SK-N-SH (cell line): Measurements from ENCODE around the gene ZDHHC11. TPM values are rescaled to one million over a fixed set of nuclear protein-coding genes. Genes with fewer than 3 reads are reported as not detected.
"Not testable (repeated sequence)": the region's sequence is repeated elsewhere in the genome, so short reads cannot be mapped to it uniquely, and the experiment has no call there.

Source experiments
- CTCF ChIA-PET: fragments of 300-600, 350-600 bp; formaldehyde crosslinking; extraction: SDS; loops from one replicate; lab custom pipeline; 2021; lab: Yijun Ruan, JAX
- POLR2A ChIA-PET: fragments of 350-600 bp; sonication (Branson Sonifier 250); formaldehyde crosslinking; extraction: SDS; loops from one replicate; lab custom pipeline; 2020; ENCODE audit warnings: antibody characterized with exemption, inconsistent platforms; lab: Yijun Ruan, JAX
- DNase-seq: peaks from one replicate; pipeline ENCODE4 v3.0.0; 2012
- H2AFZ ChIP-seq: fragments of 200-600 bp; sonication (generic); 2 replicates; pipeline ENCODE4 v1.8.1; 2016; ENCODE audit warnings: antibody characterized with exemption, mild to moderate bottlenecking, low read depth
- H3F3A ChIP-seq: fragments of 200-600 bp; sonication (generic); replicated peaks from 2 replicates; pipeline ENCODE3; 2016; ENCODE audit warnings: antibody characterized with exemption, mild to moderate bottlenecking; ENCODE audit not compliant: insufficient read depth
- H3K27ac ChIP-seq, 2 experiments: fragments of 200-500 bp in 1 of 2; fragments of 200-600 bp in 1 of 2; sonication (Bioruptor generic) in 1 of 2; sonication (generic), shearing (Covaris generic) in 1 of 2; 2 replicates each; pipeline versions ENCODE4 v1.5.1 to v1.6.1; 2014 to 2016; ENCODE audit warnings: low read depth in 2 of 2, inconsistent platforms in 1 of 2, low read length in 1 of 2, mild to moderate bottlenecking in 1 of 2, mixed read lengths in 1 of 2
- H3K27me3 ChIP-seq: fragments of 200-600 bp; sonication (generic), shearing (Covaris generic); 2 replicates; pipeline ENCODE4 v1.6.1; 2016; ENCODE audit warnings: mixed run types; ENCODE audit not compliant: insufficient read depth
- H3K36me3 ChIP-seq, 2 experiments: fragments of 200-500 bp in 1 of 2; fragments of 200-600 bp in 1 of 2; sonication (Bioruptor generic) in 1 of 2; sonication (generic) in 1 of 2; replicated peaks in 1 of 2; 2 replicates each; pipeline versions ENCODE3 to v1.5.1; 2014 to 2016; ENCODE audit warnings: low read length in 1 of 2, mild to moderate bottlenecking in 1 of 2; ENCODE audit not compliant: insufficient read depth in 2 of 2, control insufficient read depth in 1 of 2
- H3K4me1 ChIP-seq, 2 experiments: fragments of 200-500 bp in 1 of 2; fragments of 200-600 bp in 1 of 2; sonication (Bioruptor generic) in 1 of 2; sonication (generic), shearing (Covaris generic) in 1 of 2; 2 replicates each; pipeline versions ENCODE4 v1.5.1 to v1.6.1; 2014 to 2016; ENCODE audit warnings: low read depth in 1 of 2, low read length in 1 of 2, mixed run types in 1 of 2; ENCODE audit not compliant: insufficient read depth in 2 of 2, control insufficient read depth in 1 of 2
- H3K4me2 ChIP-seq: fragments of 200-600 bp; sonication (generic), shearing (Covaris generic); 2 replicates; pipeline ENCODE4 v1.6.1; 2017; ENCODE audit warnings: mixed run types
- H3K4me3 ChIP-seq, 2 experiments: fragments of 200-500 bp in 1 of 2; fragments of 200-600 bp in 1 of 2; sonication (Bioruptor generic) in 1 of 2; sonication (generic), shearing (Covaris generic) in 1 of 2; 2 replicates each; pipeline versions ENCODE4 v1.5.1 to v1.8.1; 2014 to 2016; ENCODE audit warnings: low read depth in 2 of 2, inconsistent platforms in 1 of 2, low read length in 1 of 2, mild to moderate bottlenecking in 1 of 2, mixed read lengths in 1 of 2, moderate library complexity in 1 of 2
- H3K79me2 ChIP-seq: fragments of 200-600 bp; sonication (generic); 2 replicates; pipeline ENCODE4 v1.8.1; 2017; ENCODE audit warnings: mild to moderate bottlenecking; ENCODE audit not compliant: insufficient read depth
- H3K9ac ChIP-seq: fragments of 200-600 bp; sonication (generic); 2 replicates; pipeline ENCODE4 v1.6.1; 2017; ENCODE audit warnings: mixed run types
- H3K9me2 ChIP-seq: fragments of 200-600 bp; sonication (generic); 2 replicates; pipeline ENCODE4 v1.6.1; 2017; ENCODE audit warnings: mixed run types
- H3K9me3 ChIP-seq: fragments of 200-600 bp; sonication (generic); 2 replicates; pipeline ENCODE4 v1.6.1; 2017; ENCODE audit warnings: mixed run types, mild to moderate bottlenecking, moderate library complexity
- H4K20me1 ChIP-seq: fragments of 200-600 bp; sonication (generic); 2 replicates; pipeline ENCODE4 v1.6.1; 2017; ENCODE audit warnings: mild to moderate bottlenecking, mixed run types; ENCODE audit not compliant: insufficient read depth
- ELF1 ChIP-seq: IDR thresholded peaks from 2 replicates; pipeline ENCODE4 v1.4.0; 2012
- TAF1 ChIP-seq: IDR thresholded peaks from 2 replicates; pipeline ENCODE4 v1.6.1; 2012; ENCODE audit warnings: low read depth, mild to moderate bottlenecking, low read length, moderate library complexity, borderline replicate concordance
- WGBS: methylation state at CpG from one replicate; pipeline ENCODE4 v1.1.6; 2017; ENCODE audit warnings: low lambda C conversion rate; 5-methylcytosine and 5-hydroxymethylcytosine counted together
- polyA plus RNA-seq, 3 experiments: library from polyadenylated mRNA; depleted of rRNA; stranded (reverse); fragments of >200 nt; gene quantifications; 2 replicates each; pipeline ENCODE4 v1.2.3, GENCODE V29; 2012
- TF ChIP-seq, protein P1 (sequence below): fragments of 200-600 bp; sonication (generic); IDR thresholded peaks from 2 replicates; pipeline ENCODE4 v1.6.1; 2017; ENCODE audit warnings: antibody characterized with exemption, mild to moderate bottlenecking, moderate library complexity

The ZDHHC11 gene
- polyA plus RNA-seq, 1 of the 3 experiments (the other 2 are of a cell fraction): 0.76 TPM

DNA sequence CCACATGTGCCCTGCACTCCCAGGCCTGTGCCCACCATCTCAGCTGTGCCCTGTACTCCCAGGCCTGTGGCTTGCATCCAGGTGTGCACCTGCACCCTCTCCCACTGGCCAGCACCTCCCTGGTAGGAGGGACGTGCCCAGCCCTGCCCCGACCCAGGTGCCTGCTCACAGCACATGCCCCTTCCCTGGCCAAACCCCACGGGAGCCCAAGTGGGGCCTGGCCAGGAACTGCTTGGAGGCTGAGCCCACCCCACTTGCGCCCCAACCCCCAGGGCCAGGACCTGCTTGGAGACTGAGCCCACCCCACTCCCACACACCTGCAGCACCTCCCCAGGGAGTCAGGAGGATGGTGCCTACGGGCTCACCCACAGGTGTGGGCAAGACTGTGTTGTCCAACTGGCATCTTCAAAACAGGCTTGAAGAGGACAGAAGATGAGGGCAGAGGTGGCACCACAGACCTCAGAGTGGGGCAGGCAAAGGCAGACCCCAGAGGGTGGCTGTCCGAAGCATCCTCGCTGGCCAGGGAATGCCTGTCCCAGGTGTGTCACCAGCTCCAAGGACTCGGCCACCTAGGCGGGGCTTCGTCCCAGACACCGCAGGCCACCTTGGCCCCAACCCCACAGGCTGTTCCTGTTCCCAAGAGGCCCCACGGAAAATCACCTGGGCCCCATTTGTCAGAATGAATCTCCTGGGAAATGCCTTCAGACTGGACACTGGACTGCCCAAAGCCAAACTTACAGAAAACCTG, 77.1 kb downstream of the ZDHHC11 start (continued):
- TF ChIP-seq TAF1 (no peak), ELF1 (no peak)
- TF ChIP-seq, protein P1, sequence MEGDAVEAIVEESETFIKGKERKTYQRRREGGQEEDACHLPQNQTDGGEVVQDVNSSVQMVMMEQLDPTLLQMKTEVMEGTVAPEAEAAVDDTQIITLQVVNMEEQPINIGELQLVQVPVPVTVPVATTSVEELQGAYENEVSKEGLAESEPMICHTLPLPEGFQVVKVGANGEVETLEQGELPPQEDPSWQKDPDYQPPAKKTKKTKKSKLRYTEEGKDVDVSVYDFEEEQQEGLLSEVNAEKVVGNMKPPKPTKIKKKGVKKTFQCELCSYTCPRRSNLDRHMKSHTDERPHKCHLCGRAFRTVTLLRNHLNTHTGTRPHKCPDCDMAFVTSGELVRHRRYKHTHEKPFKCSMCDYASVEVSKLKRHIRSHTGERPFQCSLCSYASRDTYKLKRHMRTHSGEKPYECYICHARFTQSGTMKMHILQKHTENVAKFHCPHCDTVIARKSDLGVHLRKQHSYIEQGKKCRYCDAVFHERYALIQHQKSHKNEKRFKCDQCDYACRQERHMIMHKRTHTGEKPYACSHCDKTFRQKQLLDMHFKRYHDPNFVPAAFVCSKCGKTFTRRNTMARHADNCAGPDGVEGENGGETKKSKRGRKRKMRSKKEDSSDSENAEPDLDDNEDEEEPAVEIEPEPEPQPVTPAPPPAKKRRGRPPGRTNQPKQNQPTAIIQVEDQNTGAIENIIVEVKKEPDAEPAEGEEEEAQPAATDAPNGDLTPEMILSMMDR: no peak

DNA sequence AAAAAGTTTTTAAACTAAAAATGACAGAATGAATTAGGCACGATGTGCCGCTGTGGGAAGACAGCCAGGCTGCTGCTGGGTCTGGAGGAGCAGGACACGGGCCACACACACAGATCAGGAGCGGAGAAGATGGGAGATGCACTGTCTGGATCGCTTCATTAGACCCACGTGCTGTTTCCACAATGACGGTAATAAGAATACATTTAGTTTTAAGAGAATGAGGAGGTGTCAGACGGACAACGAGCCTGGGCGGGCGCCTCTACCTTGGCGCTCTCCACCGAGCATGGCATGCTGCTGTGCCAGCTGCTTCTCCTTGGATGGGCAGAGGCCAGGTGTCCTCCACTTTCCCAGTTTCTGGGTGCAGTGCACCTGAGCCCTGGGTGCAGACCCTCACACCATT, 77.9 kb downstream of the ZDHHC11 start:
- H3K4me3 ChIP-seq, H4K20me1 ChIP-seq, H3K36me3 ChIP-seq, H3K27me3 ChIP-seq, POLR2A ChIA-PET, CTCF ChIA-PET, H2AFZ ChIP-seq, H3K4me1 ChIP-seq, H3K9ac ChIP-seq, H3K9me2 ChIP-seq, H3K4me2 ChIP-seq, H3K9me3 ChIP-seq, H3K79me2 ChIP-seq, H3F3A ChIP-seq, H3K27ac ChIP-seq: not testable (repeated sequence)
- DNase-seq: peak; percentile 21
- 60% methylated on average over 13 of the region's 13 CpGs for WGBS

DNA sequence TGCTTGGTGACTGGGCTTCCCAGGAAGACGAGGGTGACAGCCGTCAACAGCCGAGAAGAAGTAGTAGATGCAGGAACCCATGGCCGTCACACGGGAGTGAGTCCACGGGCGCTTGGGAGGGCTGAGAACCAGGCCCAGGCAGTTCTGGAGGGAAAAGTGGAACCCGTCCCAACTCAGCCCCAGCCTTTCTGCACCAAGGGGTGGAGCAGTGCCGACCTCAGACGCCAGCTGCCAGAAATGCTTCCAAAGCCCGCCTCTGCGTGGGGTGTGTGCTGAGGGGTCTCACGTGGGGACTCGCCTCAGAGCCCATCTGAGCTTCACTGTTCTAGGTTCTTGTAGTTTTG, 78.3 kb downstream of the ZDHHC11 start:
- H2AFZ ChIP-seq, H3K4me3 ChIP-seq, H3K27me3 ChIP-seq, H3K4me2 ChIP-seq, H4K20me1 ChIP-seq, H3K79me2 ChIP-seq, H3F3A ChIP-seq, CTCF ChIA-PET, H3K4me1 ChIP-seq, H3K9me3 ChIP-seq, DNase-seq, H3K36me3 ChIP-seq, H3K27ac ChIP-seq, H3K9me2 ChIP-seq, H3K9ac ChIP-seq, POLR2A ChIA-PET: not testable (repeated sequence)
- 71% methylated on average over 4 of the region's 14 CpGs for WGBS

DNA sequence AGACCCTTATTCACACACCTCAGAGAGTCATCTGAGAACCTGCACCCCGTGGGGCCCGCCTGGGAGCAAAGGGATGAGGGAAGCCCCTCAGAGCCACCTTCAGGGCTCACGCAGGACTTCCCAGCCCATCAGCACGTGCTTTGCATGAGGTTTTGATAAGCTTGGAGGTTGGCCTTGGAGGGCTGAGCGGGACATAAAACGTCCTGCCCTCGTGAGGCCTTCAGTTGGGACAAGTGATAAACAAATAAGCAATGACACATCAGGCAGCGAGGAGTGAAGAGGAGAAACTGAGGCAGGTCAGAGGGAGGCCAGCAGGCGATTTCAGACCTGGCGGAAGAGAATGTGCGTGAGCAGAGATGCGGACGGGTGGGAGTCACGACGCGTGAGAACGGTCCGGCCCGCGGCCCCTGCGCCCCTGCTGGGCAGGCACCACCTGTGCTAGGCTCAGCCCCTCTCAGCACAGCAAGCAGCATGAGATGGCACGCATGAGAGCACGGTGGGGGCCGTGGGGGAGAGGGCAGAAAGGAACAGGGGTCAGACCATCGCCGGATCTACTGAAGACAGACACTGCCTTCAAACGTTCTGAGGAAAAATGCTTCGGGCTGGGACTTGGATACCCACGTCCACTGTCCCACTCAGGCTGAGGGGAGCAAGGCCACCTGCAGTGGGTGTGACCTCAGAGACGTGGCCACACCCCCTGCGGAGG, 78.8 kb downstream of the ZDHHC11 start:
- DNase-seq, CTCF ChIA-PET: not testable (repeated sequence)

DNA sequence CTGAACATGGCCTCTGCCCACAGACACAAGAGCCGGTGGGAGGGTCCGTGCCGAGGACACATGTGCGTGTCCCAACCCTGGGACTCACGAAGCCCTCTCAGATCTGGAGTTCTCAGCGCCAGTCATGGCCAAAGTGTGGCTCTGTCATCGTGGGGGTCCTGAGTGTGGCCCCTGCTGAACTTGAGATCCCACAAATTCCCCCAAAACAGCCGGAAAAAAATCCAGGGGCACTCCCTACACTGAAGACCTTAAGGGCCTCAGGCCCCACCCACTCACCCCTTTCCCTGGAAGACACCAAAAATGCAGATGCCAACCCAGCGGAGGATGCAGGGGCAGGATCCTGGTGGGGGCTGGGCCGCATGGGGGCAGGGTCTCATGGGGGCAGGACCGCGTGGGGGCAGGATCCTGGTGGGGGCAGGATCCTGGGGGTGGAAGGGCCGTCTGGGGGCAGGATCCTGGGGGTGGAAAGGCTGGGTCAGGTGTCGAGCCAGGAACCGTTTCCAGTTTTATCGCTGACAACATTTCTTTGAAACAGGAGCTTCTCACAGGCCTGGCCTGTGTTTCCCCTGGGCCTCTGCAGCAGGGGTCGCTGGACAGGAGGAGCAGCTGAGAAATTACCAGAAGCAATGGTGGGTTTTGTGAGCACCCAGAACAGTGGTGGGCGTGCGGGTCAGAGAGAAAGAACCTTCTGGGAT, 79.6 kb downstream of the ZDHHC11 start:
- H3K27ac ChIP-seq, H3K4me2 ChIP-seq, H3K9me3 ChIP-seq, H3K9ac ChIP-seq, H3K4me3 ChIP-seq, H2AFZ ChIP-seq, H3K27me3 ChIP-seq, H4K20me1 ChIP-seq, H3K79me2 ChIP-seq, CTCF ChIA-PET, POLR2A ChIA-PET, H3F3A ChIP-seq, H3K9me2 ChIP-seq, H3K4me1 ChIP-seq, H3K36me3 ChIP-seq: not testable (repeated sequence)
- WGBS: 47% methylated on average over 17 of the region's 19 CpGs
- peak; percentile 36 for DNase-seq

More for the DNA sequence above, 78.8 kb downstream of the ZDHHC11 start:
- H3K36me3 ChIP-seq, H3K4me1 ChIP-seq, H3K9me2 ChIP-seq, H3K27ac ChIP-seq, H3K9me3 ChIP-seq, H4K20me1 ChIP-seq, H3K9ac ChIP-seq, H2AFZ ChIP-seq, H3K4me2 ChIP-seq, H3K27me3 ChIP-seq, H3F3A ChIP-seq, H3K4me3 ChIP-seq, H3K79me2 ChIP-seq, POLR2A ChIA-PET: not testable (repeated sequence)
- WGBS: 57% methylated on average over 16 of the region's 31 CpGs

DNA sequence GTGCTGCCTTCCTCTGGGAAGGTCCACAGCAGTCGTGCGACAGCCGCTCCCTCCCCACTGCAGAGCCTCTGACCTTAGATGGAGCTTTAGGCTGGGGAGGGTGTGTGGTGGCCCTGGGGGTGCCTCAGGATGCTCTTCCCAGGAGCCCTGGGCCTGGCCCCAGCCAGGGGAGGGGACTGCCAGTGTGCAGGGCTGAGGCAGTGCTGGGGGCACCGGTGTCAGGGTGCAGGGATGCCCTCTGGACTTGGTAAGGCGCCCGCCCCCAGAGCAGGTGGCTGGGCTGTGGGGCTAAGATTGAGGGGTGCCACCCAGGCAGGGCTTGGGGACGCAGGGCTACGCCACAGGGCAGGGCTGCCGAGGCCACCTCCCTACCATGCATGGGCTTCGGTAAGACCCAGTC, 80.2 kb downstream of the ZDHHC11 start:
- H2AFZ ChIP-seq, H3K9ac ChIP-seq, H3K79me2 ChIP-seq, H3K36me3 ChIP-seq, H3K4me2 ChIP-seq, H3K9me2 ChIP-seq, H3K27me3 ChIP-seq, H3K4me1 ChIP-seq, CTCF ChIA-PET, H3K9me3 ChIP-seq, H3K27ac ChIP-seq, H3K4me3 ChIP-seq, POLR2A ChIA-PET, H3F3A ChIP-seq, H4K20me1 ChIP-seq: not testable (repeated sequence)
- peak; percentile 34 for DNase-seq
- 75% methylated on average over 3 of the region's 10 CpGs for WGBS
